Esophagus muscularis mucosa (tissue), 4 donors: Measurements from ENCODE around the gene RAF1. TPM values are rescaled to one million over a fixed set of nuclear protein-coding genes. Genes with fewer than 3 reads are reported as not detected.
A peak's percentile ranks its signal among the peaks of the same experiment; 100 is the strongest.

Experiments used
- DNase-seq: peaks from one replicate; pipeline ENCODE4 v3.0.0-alpha.2; 2017; ENCODE audit errors: extremely low spot score
- H3K27ac ChIP-seq, 4 donors: fragments of 200-600 bp; sonication (generic); replicated peaks in 1 of 4; 1 replicate in 3 of 4; 2 replicates in 1 of 4; pipeline ENCODE4 v1.5.1; 2016 to 2019; ENCODE audit warnings: mild to moderate bottlenecking in 1 of 4
- H3K27me3 ChIP-seq, 4 donors: fragments of 200-600 bp; sonication (generic); one replicate each; pipeline versions ENCODE4 v1.5.1 to v1.6.0; 2016 to 2019
- H3K36me3 ChIP-seq, 4 donors: fragments of 200-600 bp; sonication (generic); one replicate each; pipeline ENCODE4 v1.5.1; 2016 to 2019
- H3K4me1 ChIP-seq, 4 donors: fragments of 200-600 bp; sonication (generic); one replicate each; pipeline ENCODE4 v1.5.1; 2016 to 2019
- H3K4me3 ChIP-seq, 4 donors: fragments of 200-600 bp; sonication (generic); 1 replicate in 2 of 4; 2 replicates in 2 of 4; pipeline ENCODE4 v1.5.1; 2016 to 2019; ENCODE audit warnings: mild to moderate bottlenecking in 4 of 4, moderate library complexity in 1 of 4
- H3K9me3 ChIP-seq, 4 donors: fragments of 200-600 bp; sonication (generic); 1 replicate in 3 of 4; 2 replicates in 1 of 4; pipeline ENCODE4 v1.5.1; 2016 to 2019
- EP300 ChIP-seq: sonication (generic); formaldehyde crosslinking; IDR thresholded peaks from one replicate; pipeline ENCODE4 v1.6.1; 2017; ENCODE audit warnings: antibody characterized with exemption
- POLR2A ChIP-seq: fragments of 450-650 bp; IDR thresholded peaks from one replicate; pipeline ENCODE4 v1.6.1; 2017; ENCODE audit warnings: antibody characterized with exemption, moderate library complexity, mild to moderate bottlenecking, low read depth
- POLR2AphosphoS5 ChIP-seq, 2 donors: sonication (generic); formaldehyde crosslinking; IDR thresholded peaks; one replicate each; pipeline ENCODE4 v1.6.1; 2017; ENCODE audit warnings: antibody characterized with exemption in 2 of 2
- WGBS: methylation state at CpG from one replicate; pipeline ENCODE4 v1.1.5; 2018; 5-methylcytosine and 5-hydroxymethylcytosine counted together
- intact Hi-C: fragments of 100-400 bp; cut with DNase I; formaldehyde crosslinking; loops from one replicate; pipeline ENCODE4 v1.15.1; 2023
- total RNA-seq, 4 donors: library from RNA; depleted of rRNA; stranded (reverse); fragments of >200 nt; gene quantifications; one replicate each; pipeline versions ENCODE4 v1.1.0 to v1.2.1, GENCODE V29; 2016
- TF ChIP-seq, protein P1 (sequence below), 3 experiments: fragments of 200-600 bp in 2 of 3; fragments of 450-650 bp in 1 of 3; sonication (generic) in 2 of 3; IDR thresholded peaks; one replicate each; pipeline ENCODE4 v1.5.1; 2017 to 2019; ENCODE audit warnings: antibody characterized with exemption in 3 of 3, mild to moderate bottlenecking in 2 of 3, moderate library complexity in 1 of 3

RAF1 gene
- total RNA-seq: 100 to 1,000 TPM; 113 to 153 (median 116) TPM

DNA sequence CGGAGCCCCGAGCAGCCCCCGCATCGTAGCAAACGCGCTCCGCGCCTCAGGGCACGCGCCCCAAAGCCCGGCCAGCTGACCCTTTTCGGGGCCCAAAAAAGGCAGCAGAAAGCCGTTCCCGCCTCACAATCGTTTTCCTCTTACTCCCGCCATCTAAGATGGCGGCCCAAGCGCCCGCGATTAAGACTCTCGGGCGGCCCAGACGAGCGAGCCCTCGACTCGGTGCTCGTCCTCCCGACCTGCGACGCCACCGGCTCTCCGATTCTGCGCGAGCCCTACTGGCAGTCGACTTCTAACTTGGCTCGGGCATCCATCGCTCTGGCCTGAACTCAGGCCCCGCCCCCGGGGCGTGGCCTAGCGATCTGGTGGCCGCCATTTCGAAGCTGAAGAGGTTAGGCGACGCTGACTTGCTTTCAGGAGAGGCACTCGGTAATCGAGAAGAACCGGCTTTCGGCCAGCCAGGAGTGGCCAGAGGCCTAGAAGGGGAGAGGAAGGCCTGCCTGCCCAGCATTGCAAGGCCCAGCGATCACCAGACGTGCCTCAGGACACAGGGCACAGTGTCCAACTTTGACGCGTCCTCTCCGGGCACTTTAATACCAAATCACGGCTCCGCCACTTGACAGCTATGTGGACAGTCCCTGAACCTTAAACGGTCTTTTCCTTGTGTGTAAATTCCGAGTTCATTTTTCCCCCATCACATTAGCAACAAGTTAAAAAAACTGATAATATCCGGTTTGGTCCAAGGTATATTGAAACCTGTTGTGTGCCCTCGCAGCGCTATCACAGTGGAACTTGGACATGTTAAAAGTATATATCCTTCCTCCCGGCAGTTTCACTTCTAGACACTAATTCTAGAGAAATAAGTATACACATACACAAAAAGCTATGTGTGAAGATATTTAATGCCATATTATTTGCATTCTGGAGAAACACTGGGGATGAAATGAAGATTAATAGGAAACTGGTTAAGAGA, at the start of gene RAF1:
RAF1 (minus strand) TSS at position 182 of the 973 bp plus-strand sequence. CDS start 45,396 bp downstream, outside the sequence.
- Histone ChIP-seq H3K27me3 (no peaks in the 10 kb centered on the region), H3K36me3 (no peaks in the 10 kb centered on the region), H3K4me3 (peak within 1 kb of the TSS; percentile 87 to 100 (median 96)), H3K9me3 (no peaks in the 10 kb centered on the region), H3K27ac (peak within 1 kb of the TSS; percentile 99 to 100 (median 100)), H3K4me1 (peaks cover 29 to 44% (median 43%) of the 10 kb centered on the region in 4 donors)
- WGBS: 3% methylated on average over 9 of the region's 62 CpGs
- intact Hi-C loops: loop anchor here (1.0 to 10.0 kb wide), 2 partner anchors 107 to 179 kb away; partner anchors contain the start of genes MKRN2 and TSEN2
- peak; percentile 32 for TF ChIP-seq POLR2A
- TF ChIP-seq, protein P1, sequence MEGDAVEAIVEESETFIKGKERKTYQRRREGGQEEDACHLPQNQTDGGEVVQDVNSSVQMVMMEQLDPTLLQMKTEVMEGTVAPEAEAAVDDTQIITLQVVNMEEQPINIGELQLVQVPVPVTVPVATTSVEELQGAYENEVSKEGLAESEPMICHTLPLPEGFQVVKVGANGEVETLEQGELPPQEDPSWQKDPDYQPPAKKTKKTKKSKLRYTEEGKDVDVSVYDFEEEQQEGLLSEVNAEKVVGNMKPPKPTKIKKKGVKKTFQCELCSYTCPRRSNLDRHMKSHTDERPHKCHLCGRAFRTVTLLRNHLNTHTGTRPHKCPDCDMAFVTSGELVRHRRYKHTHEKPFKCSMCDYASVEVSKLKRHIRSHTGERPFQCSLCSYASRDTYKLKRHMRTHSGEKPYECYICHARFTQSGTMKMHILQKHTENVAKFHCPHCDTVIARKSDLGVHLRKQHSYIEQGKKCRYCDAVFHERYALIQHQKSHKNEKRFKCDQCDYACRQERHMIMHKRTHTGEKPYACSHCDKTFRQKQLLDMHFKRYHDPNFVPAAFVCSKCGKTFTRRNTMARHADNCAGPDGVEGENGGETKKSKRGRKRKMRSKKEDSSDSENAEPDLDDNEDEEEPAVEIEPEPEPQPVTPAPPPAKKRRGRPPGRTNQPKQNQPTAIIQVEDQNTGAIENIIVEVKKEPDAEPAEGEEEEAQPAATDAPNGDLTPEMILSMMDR (IDR thresholded peaks at IDR 0.05): peak in 2 of 3 experiments; percentile 6 to 20
- no peak for TF ChIP-seq EP300
- TF ChIP-seq POLR2AphosphoS5 (IDR thresholded peaks at IDR 0.05): peak; percentile 96
- peak; percentile 99 for DNase-seq

DNA sequence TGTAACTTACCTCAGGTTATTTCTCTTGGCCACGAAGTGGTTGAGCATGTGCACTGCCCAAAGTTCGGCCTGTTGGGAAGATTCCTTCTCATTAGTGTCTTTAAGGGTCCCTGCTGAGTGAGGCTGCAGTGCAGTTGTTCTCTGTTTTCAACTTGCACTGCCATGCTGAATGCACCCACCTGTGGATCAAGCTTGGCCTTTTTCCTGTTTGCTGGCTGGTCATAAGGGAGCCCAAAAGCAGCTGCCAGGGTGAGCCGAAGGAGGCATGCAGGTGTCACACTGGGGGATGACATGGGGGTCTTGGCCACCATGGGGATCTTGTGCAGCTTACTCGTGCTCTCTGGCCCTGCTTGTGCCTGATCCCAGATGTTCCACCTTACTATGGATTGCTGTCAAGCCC, 46.1 kb upstream of the RAF1 start:
- WGBS: 64% methylated on average over 2 of the region's 4 CpGs
- DNase-seq: no peak
- H3K27me3 ChIP-seq: no peaks in the 10 kb centered on the region
- no peak overlapping the region for H3K4me3 ChIP-seq
- no peaks in the 10 kb centered on the region for H3K9me3 ChIP-seq
- TF ChIP-seq, protein P1 (IDR thresholded peaks at IDR 0.05): no peak
- TF ChIP-seq POLR2A (no peak), EP300 (no peak), POLR2AphosphoS5 (IDR thresholded peaks at IDR 0.05) (no peak)
- intact Hi-C loops: no loop called here
- H3K36me3 ChIP-seq: no peaks in the 10 kb centered on the region
- no peak overlapping the region for H3K27ac ChIP-seq
- peaks cover 0 to 3% (median 0%) of the 10 kb centered on the region in 4 donors for H3K4me1 ChIP-seq

DNA sequence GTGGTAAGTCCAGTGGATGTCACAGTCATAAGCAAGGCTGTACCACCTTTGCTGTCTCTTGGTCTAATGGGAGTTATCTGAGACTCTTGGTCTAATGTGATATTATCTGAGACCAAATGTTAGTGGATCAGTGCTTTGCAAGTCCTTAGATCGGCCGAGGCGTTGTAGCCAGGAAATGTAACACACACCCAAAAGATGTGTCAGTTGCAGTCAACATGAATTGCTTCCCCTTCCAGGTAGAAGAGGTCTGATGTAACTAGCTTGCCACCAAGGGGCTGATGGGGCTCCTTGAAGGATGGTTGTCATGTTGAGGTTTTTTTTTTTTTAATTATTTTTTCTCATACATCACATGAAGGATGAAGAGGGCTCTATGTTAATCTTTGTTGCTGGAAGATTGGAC, 45.4 kb upstream of the RAF1 start:
- 100% methylated on average over 3 of the region's 3 CpGs for WGBS
- peaks cover 0 to 3% (median 0%) of the 10 kb centered on the region in 4 donors for H3K4me1 ChIP-seq
- no peak for DNase-seq
- H3K36me3 ChIP-seq: no peaks in the 10 kb centered on the region
- no peak overlapping the region for H3K4me3 ChIP-seq
- no peaks in the 10 kb centered on the region for H3K9me3 ChIP-seq
- H3K27ac ChIP-seq: no peak overlapping the region
- TF ChIP-seq, protein P1 (IDR thresholded peaks at IDR 0.05): no peak
- TF ChIP-seq EP300: no peak
- TF ChIP-seq POLR2A: no peak
- no peak for TF ChIP-seq POLR2AphosphoS5 (IDR thresholded peaks at IDR 0.05)
- no peaks in the 10 kb centered on the region for H3K27me3 ChIP-seq
- intact Hi-C loops: loop anchor here (5.0 kb wide), 1 partner anchor 133 kb away; the partner anchor contains the start of gene RPL32

DNA sequence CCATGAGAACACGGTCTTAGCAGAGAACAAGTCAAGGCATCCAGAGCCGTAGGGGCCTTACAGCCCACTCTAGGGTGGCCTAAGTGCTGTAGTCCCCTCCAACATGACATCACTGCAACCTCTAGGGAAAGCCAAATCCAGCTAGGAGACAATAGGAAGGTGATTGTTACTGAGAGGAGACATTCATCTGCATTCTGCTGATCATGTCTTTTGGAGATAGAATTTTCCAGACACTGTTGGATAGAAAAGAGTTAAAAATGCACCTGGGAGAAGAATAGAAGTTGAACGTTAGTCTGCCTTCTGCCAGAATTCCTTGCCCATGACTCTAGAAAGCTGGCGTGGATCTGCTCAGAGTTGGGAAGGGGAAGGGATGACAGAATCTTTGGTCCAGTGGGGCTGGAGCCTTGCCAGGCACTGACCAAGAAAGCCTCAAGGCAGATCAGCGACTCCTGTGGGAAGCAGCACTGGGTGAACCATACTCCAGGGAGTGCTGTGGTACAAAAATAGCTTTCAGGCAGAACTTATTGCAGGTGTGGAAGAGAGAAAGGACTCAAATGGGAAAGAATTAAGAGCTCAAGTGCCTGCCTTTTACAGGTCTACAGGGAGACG, 44.8 kb upstream of the RAF1 start:
- intact Hi-C loops: loop anchor here (5.0 kb wide), 1 partner anchor 134 kb away; the partner anchor contains the start of gene RPL32
- H3K9me3 ChIP-seq: no peaks in the 10 kb centered on the region
- H3K27ac ChIP-seq: no peak overlapping the region
- peaks cover 0 to 3% (median 0%) of the 10 kb centered on the region in 4 donors for H3K4me1 ChIP-seq
- H3K36me3 ChIP-seq: no peaks in the 10 kb centered on the region
- H3K27me3 ChIP-seq: no peaks in the 10 kb centered on the region
- H3K4me3 ChIP-seq: no peak overlapping the region
- 58% methylated on average over 4 of the region's 6 CpGs for WGBS
- TF ChIP-seq, protein P1 (IDR thresholded peaks at IDR 0.05): peak in 2 of 3 experiments; percentile 9
- TF ChIP-seq POLR2A: no peak
- no peak for TF ChIP-seq POLR2AphosphoS5 (IDR thresholded peaks at IDR 0.05)
- no peak for TF ChIP-seq EP300
- DNase-seq: no peak
